ENCODE results near the gene VSIG1. TPM values are rescaled to one million over a fixed set of nuclear protein-coding genes. Genes with fewer than 3 reads are reported as not detected.

The VSIG1 gene
- total RNA-seq, result 0.43 TPM in 1 of 2 replicates, not detected in the other

DNA sequence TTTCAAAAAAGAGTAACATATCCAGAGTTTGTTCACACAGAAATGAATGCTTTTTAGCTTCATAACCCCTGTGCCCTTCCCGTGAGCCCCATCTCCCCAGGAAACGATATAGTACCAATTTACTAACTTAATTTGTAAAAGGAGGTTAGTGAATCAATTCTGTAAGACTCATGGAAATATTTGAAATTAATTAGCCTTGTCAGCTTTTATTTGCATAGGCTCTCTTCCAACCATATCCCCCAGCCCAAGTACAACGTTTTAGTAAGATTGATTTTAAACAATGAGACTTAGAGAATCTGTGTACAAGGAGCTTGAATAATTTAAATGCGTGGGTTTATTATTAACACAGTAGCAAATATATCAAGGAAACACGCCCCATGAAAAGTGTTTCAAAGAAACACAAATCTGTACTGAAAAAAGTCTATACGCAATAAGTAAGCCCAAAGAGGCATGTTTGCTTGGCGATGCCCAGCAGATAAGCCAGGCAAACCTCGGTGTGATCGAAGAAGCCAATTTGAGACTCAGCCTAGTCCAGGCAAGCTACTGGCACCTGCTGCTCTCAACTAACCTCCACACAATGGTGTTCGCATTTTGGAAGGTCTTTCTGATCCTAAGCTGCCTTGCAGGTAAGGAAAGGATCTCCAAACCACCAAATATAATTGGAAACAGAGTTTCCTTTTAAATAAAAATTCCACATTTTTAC lies at the start of gene VSIG1:
VSIG1 (plus strand) TSS at position 512 of the 703 bp plus-strand sequence; CDS start at position 578, 66 bp downstream.

GRCh38 chrX:108091264-108091877 lies 46.5 kb downstream of the VSIG1 start, which contains the start of the genes ATG4A and PSMD10:
ATG4A (plus strand) TSS chrX:108091778; CDS start chrX:108091827, 49 bp downstream.
PSMD10 (minus strand) TSS chrX:108091542; CDS start chrX:108091520, 22 bp downstream.

Other genes with a start within 250 kb of the VSIG1 start
- gene MID2, start 219.2 kb upstream of the VSIG1 start, total RNA-seq, result 9.9 and 14.5 TPM in 2 replicates
- gene TEX13B, start 62.7 kb upstream of the VSIG1 start, total RNA-seq, result not detected in 2 replicates
- 42.8 and 50.9 TPM in 2 replicates for gene PSMD10, start 46.5 kb downstream of the VSIG1 start, total RNA-seq
- gene ATG4A, start 46.7 kb downstream of the VSIG1 start, total RNA-seq, result 5.5 and 7.1 TPM in 2 replicates

Measured in pericardium fibroblast (primary cell).